SH-SY5Y (cell line): ENCODE results near the gene SHANK2.

Experiments used
- GATA2 ChIP-seq: IDR thresholded peaks from 2 replicates; pipeline ENCODE4 v1.6.1; 2011; ENCODE audit warnings: mild to moderate bottlenecking, low read depth, low read length
- GATA3 ChIP-seq: IDR thresholded peaks from 2 replicates; pipeline ENCODE4 v1.6.1; 2011; ENCODE audit warnings: low read depth, mild to moderate bottlenecking, low read length, moderate library complexity

Gene SHANK2

DNA sequence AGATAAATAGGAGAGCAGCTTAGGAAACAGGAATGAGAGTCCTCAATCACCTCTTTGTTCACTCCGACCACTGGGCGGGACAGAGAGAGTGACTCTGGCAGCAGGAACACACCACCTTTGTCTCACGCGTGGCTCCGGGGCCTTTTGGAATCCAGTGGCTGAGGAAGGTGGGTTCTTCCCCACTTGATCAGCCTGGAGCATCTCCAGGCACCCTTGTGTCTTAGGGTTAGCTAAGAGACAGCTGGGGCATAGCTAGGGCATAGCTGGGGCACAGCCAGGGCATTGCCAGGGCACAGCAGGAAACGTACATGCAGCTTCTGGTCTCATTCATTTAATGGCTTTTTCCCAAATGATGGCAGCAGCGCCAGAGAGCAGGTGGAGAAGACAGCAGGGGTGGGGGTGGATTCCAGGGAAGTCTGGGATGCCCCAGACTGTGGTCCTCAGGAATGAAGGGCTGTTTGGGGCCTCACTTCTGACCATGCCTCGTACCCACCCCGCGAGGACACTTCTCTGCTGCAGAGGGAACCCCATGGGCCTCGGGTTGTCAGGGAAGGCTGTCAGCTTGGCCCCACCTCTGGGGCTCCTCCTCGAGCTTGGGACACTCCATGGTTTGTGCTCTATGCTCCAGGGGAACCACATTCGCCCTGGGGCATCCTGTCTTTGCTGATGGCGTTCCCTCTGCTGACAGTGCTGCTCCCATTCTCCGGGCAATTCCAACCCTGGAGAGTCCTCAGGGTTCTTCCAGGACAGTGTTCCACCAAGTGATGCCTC is 30.4 kb upstream of the SHANK2 start:
- no peak for TF ChIP-seq GATA3
- no peak for TF ChIP-seq GATA2

DNA sequence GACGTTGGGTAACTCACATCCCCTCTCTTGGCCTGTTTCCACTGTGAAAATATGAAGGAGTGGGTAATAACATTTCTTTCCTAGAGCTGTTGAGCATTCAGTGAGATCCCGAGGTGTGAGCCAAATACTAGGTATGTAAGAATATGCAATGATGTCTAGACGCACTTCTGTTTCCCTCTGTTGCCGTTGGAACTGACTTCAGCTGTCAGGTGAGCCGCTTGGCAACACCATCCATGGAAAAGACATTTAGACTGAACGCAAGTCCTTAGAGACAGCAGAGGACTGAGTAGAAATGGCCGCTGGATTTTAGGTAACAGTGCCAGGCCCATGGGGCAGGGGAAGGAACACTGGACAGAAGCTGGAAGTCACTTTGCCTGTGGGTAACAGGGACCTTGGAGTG is 29.5 kb upstream of the SHANK2 start:
- TF ChIP-seq GATA3: no peak
- no peak for TF ChIP-seq GATA2

DNA sequence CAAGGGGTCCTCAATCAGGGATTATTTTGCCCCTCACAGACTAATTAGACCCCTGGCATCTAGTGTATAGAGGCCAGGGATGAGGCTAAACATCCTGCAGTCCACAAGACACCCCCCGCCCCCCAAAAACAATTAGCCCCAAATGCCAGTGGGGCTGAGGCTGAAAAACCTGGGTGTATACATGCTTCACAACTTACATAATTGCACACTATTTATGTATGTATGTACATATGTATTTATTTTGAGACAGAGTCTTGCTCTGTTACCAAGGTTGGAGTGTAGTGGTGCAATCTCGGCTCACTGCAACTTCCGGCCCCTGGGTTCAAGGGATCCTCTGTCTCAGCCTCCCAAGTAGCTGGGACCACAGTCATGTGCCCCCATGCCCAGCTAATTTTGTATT is 28.8 kb upstream of the SHANK2 start:
- TF ChIP-seq GATA2 (no peak), GATA3 (no peak)

DNA sequence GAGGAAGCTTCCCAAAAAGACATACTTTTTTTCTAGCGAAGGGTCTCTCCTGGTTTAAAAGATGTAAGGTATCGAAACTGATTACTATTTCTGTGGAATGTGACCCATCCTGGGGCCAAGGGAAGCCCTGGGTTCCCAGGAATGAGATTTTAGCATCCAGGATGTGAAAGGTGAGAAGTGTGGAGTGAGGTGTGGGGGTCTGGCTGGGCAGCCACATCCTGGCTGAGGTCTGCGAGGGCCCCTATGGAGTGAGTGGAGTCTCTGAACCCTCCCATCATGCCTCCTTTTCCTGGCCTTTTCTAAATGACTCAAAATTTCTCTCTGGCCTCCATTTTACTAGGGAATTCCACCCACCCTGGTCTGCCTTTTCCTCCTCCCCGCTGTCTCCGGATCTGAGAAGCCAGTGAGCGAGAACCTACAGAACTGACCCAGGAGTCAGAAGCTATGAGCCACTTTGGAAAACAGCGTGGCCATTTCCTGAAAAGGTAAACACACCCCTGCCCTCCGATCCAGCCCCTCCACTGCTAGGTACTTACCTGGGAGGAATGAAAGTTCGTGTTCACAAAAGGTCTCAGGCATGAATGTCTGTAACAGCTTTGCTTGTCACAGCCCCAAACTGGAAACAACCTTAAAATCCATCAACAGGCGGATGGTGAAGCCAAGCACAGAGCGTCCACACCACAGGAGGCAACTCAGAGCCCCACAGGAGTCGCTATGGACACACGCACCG is 27.7 kb upstream of the SHANK2 start:
- TF ChIP-seq GATA3: no peak
- no peak for TF ChIP-seq GATA2

DNA sequence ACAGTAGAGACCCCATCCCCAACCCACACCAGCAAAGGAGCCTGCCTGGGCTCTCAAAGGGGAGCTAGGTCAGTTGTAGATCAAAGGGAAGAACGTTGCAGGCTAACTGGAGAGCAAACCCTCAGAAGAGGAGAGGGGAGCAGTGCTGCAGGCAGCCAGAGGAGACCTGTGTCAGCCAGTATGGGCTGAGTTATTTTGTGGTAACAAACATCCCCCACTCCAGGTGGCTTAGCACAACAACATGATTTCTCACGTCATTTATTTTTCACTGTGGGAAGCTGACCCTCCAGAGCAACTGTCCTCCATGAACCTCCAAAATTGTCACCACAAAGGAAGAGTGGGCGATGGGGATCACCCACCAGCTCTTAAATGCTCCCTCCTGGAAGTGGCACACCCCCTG is 19.8 kb upstream of the SHANK2 start:
- TF ChIP-seq GATA2: no peak
- no peak for TF ChIP-seq GATA3

DNA sequence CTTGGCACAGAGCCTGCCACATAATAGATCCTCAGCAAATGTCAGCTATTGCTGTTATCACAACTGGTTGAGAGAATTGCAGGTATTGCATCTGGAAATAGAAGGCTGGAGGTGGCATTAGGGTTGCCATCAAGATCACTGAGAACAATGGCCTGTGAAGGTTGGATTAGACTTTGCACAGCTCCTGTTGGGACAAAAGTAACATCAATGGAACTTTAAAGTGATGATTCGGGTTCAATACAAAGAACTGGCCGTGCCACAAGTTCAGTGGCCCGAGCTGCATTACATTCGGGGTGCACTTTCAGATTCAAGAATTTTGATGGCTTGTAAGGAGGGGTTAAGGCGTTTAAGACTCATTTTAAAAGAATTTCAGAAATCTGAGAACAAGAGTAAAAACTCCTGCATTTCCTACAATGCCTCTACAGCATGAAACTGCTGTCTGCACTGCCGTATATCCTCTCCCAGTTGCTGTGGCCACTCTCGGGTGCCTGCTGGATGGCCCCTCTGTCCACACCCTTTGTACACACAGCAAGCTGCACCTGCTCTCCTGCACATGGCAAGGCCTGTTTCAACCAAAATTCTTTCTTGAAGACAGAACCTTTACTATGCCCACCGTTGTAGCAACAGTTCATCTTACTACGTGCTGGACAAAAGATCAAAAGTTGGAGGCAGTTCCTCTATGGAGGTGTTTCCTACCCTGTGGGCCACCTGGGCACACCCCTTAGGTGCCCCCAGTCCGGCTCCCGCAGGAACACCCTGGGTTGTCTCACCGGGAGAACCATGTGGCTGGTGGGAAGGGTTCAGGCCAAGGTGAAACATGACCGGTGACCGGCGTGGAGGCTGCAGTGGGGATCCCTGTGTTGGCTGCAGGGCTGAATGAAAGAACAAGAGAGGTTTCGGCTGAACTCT is 17.5 kb upstream of the SHANK2 start:
- TF ChIP-seq GATA2 (no peak), GATA3 (no peak)

DNA sequence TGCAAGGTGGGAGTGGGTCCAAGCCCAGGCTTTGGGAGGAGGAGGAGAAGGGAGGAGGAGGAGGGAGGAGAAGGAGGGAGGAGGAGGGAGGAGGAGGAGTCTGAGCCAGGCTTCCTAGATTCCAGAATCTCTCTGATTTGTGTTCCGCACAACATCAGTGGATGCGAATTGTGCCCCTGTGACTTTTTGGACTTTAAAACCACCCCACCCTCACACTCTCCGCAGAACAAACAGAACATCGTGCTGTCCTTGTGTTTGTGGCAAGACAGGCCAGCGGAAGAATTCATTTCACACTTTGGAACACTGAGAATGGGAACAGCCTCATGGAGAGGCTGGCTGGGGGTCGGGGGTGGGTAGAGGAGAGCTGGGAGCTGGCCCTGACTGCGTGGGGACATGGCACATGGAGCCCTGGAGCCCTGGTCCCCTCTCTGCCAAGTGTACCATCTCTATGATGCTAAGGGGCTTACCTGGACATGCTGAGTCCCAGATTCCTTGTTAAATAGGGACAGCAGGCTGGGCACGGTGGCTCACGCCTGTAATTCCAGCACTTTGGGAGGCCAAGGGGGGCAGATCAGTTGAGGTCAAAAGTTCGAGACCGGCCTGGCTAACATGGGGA is 16.4 kb upstream of the SHANK2 start:
- TF ChIP-seq GATA3 (no peak), GATA2 (no peak)

DNA sequence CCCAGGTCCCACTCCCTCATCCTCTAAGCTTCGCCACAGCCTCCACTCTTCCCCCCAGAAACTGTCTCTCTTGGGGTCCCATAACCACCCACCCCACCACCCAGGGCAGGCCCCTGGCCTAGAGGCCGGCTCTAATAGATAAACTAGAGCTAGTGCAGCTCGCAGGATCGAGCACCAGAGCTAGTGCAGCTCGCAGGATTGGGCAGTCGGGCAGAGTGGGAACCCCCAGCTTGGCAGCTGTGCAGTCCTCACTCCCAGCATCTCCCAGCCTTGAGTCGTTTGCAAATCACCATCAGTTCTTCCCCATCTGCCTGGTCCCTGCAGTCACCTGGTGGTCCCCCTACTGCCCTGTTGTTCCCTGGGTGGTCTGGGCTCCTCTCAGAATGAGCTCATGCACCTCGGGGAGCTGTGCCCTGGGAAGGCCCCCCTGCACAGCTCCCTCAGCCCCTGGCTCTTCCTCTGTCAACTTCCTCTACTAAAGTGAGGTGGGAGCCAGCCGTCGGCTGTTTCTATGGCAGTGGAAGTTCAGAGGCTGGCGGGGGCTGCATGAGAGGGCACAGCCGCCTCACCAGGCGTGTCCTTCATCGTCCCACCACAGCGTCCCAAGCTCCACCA is 15.5 kb upstream of the SHANK2 start:
- TF ChIP-seq GATA2: no peak
- TF ChIP-seq GATA3: no peak

DNA sequence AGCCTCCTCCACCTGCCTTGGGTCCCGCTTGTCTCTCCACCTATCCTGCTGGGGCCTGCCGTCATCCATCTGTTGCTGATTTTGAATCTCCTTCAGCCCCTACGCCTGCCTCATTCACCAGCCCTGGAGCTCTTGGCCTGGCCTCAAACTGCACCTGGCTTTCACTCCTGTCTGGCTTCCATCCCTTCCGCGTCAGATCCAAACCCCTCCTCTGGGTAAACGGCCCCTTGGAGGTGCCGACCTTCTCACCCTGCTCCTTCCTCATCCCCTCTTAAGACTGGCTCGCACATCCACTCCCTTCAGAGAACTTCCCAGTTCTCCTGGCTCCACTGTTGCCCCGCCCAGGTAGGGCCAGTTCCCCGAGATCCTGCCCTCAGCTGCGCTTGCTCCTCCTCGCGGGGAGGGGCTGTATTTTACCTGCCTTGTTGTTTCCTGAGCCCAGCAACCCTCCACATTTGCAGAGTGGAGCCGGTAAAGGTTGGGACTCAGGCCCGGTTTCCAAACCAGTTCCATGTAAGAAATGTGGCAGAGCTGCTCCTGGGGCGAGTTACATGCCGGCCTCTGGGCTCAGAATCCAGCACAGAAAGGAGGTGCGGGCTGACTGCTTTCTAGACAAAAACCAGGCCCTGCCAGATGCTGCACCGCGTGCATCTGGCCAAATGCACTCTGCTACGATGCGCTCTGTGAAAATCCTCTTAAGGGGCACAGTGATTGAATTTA is 13.9 kb upstream of the SHANK2 start:
- no peak for TF ChIP-seq GATA3
- TF ChIP-seq GATA2: no peak

DNA sequence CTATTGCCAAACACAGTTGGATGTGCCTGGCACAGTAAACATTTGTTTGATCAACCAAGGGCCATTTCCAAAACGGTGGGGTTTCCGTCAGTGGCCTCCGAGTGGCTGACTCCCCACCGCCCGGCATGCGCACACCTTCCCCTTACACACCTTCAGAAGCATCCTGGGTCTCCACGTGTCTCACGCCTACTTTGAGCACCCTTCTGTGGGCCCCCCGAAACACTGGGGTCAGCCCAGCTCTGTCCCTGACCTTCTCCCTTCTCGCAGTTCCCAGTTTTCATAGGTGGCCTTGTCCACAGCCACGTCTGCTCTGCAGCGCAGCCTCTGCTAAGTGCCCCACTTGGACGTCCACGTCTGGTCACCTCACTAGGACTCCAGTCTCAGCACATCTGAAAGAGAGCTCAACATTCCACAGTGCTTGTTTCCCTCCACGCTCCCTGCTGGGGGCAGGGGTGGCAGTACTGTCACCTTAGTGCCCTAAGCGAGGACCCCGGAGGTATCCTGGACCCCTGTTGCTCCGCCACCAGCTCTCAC is 13.2 kb upstream of the SHANK2 start:
- TF ChIP-seq GATA2 (no peak), GATA3 (no peak)

DNA sequence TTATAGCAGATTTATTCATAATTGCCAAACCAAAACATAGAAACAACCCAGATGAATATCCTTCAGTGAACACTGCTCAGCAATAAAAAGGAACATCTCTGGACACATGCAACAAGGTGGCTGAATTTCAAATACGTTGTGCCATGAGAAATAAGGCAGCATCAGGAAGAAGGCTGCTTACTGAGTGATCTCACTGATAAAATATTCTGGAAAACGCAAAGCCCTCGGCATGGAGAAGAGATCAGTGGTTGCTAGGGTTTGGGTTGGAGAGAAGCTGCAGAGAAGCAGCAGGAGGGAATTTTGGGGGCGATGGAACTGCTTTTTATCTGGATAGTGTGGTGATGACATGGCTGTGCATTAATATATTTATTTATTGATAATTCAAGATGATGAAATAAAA is 11.0 kb upstream of the SHANK2 start:
- TF ChIP-seq GATA2 (no peak), GATA3 (no peak)

DNA sequence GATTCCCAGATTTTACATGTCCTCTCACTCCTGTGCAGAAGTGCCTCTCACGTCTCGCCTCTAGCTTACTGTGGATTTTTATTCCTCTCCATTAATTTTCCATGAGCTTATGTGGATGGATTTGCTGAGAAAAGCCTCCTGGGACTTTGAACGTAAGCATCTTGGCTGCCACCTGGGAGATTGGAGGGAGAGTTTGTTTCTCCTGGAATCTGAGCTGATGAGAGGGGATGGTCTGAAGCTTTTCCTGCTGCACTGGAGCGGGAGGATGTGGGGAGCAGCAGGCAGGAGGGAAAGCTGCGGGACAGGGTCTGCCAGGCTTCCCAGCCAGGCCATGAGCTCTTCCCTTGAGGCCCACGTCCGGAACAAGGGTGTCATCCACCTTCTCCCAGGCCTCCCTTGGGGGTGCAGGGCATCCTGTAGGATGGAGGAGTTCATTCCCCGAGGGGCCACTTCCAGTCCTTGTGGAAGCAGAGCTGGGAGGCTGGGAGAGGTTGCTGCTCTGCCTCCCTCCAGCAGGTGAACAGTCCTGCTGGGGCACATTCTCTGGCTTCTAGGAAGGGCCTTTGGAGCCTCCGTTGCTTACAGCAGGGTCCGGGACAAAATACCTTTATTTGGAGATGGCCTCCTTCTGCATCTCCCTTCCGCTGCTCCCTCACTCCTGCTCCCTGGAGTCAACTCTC is 3.6 kb upstream of the SHANK2 start:
- TF ChIP-seq GATA3: no peak
- TF ChIP-seq GATA2: no peak

DNA sequence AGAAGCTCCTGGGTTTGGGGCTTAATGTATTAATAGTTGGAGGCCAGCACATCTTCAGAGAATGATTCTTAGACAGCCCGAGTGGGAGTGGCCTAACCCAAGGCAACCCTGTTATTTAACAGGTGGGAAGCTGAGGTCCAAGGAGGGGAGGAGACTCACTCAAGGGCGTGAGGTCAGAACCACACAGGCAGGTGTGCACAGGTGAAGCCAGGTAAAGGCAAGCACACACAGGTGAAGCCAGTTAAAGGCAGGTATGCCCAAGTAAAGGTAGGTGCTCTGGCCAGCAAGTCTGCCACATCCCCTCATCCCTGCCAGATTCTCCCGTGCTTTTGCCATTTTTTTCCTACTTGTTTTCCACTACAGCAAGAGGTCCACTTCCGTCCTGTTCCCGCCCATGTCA is 2.9 kb upstream of the SHANK2 start:
- no peak for TF ChIP-seq GATA3
- TF ChIP-seq GATA2: no peak
